ENCODE data around the gene BRINP3.

DNA sequence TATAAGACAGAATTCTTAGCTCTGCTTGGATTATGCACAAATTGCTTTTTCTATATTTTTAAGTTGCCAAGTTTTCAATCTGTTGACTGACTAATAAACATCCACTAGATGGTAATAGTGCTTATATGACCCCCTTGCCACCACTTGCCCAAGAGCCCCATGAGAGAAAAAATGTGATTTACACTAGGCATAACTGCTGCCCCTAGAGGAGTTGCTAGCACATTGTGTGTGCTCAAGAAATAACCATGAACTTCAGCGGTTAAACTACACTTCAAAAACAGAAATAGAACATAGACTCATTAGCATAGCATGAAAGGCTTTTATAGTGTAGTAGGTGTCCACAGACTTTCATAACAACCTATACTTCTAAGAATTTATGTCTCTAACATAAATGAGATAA, 61.4 kb downstream of the BRINP3 start:
- no peak for TF ChIP-seq TCF7 (IDR thresholded peaks at IDR 0.05; ENCODE audit: low read depth)
- no peak for TF ChIP-seq ZFP36L1 (CRISPR knock-in tag; IDR thresholded peaks at IDR 0.05)
- TF ChIP-seq SUZ12 (IDR thresholded peaks at IDR 0.05; ENCODE audit: low read depth, low read length) = no peak
- no peak for TF ChIP-seq ESRRA (CRISPR knock-in tag; IDR thresholded peaks at IDR 0.05; ENCODE audit: low read depth)
- TF ChIP-seq, protein P1, sequence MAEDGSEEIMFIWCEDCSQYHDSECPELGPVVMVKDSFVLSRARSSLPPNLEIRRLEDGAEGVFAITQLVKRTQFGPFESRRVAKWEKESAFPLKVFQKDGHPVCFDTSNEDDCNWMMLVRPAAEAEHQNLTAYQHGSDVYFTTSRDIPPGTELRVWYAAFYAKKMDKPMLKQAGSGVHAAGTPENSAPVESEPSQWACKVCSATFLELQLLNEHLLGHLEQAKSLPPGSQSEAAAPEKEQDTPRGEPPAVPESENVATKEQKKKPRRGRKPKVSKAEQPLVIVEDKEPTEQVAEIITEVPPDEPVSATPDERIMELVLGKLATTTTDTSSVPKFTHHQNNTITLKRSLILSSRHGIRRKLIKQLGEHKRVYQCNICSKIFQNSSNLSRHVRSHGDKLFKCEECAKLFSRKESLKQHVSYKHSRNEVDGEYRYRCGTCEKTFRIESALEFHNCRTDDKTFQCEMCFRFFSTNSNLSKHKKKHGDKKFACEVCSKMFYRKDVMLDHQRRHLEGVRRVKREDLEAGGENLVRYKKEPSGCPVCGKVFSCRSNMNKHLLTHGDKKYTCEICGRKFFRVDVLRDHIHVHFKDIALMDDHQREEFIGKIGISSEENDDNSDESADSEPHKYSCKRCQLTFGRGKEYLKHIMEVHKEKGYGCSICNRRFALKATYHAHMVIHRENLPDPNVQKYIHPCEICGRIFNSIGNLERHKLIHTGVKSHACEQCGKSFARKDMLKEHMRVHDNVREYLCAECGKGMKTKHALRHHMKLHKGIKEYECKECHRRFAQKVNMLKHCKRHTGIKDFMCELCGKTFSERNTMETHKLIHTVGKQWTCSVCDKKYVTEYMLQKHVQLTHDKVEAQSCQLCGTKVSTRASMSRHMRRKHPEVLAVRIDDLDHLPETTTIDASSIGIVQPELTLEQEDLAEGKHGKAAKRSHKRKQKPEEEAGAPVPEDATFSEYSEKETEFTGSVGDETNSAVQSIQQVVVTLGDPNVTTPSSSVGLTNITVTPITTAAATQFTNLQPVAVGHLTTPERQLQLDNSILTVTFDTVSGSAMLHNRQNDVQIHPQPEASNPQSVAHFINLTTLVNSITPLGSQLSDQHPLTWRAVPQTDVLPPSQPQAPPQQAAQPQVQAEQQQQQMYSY (CRISPR knock-in tag; IDR thresholded peaks at IDR 0.05) = no peak
- TF ChIP-seq ZNF10 (CRISPR knock-in tag; IDR thresholded peaks at IDR 0.05; ENCODE audit: borderline replicate concordance, low read depth) = no peak
- TF ChIP-seq, protein P2, sequence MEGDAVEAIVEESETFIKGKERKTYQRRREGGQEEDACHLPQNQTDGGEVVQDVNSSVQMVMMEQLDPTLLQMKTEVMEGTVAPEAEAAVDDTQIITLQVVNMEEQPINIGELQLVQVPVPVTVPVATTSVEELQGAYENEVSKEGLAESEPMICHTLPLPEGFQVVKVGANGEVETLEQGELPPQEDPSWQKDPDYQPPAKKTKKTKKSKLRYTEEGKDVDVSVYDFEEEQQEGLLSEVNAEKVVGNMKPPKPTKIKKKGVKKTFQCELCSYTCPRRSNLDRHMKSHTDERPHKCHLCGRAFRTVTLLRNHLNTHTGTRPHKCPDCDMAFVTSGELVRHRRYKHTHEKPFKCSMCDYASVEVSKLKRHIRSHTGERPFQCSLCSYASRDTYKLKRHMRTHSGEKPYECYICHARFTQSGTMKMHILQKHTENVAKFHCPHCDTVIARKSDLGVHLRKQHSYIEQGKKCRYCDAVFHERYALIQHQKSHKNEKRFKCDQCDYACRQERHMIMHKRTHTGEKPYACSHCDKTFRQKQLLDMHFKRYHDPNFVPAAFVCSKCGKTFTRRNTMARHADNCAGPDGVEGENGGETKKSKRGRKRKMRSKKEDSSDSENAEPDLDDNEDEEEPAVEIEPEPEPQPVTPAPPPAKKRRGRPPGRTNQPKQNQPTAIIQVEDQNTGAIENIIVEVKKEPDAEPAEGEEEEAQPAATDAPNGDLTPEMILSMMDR (CRISPR knock-in tag; IDR thresholded peaks at IDR 0.05) = no peak
- TF ChIP-seq HOXA5 (CRISPR knock-in tag; IDR thresholded peaks at IDR 0.05) = no peak
- TF ChIP-seq ZMYM3 (CRISPR knock-in tag; IDR thresholded peaks at IDR 0.05) = no peak
- TF ChIP-seq WIZ (CRISPR knock-in tag; IDR thresholded peaks at IDR 0.05) = no peak
